HCT116 (cell line): ENCODE measurements around the gene FBXO46. TPM values are rescaled to one million over a fixed set of nuclear protein-coding genes. Genes with fewer than 3 reads are reported as not detected.

ENCODE experiments used
- ATAC-seq: fragments of 200-7000 bp; cut with Tn5 transposase; 2 replicates; pipeline ENCODE4 v1.9.1; 2020; ENCODE audit warnings: mild to moderate bottlenecking, moderate library complexity
- BruUV-seq: library from RNA; stranded (reverse); fragments of 400-500 nt; replicated peaks from 2 replicates; lab custom pipeline; 2021; lab: Mats Ljungman, UMichigan
- CTCF ChIA-PET: fragments of 300-600 bp; sonication (Branson Sonifier 250); formaldehyde crosslinking; loops from one replicate; lab custom pipeline; 2021; ENCODE audit warnings: antibody characterized with exemption; lab: Charles Lee
- POLR2A ChIA-PET: fragments of 300-600, 350-600 bp; sonication (Branson Sonifier 250); formaldehyde crosslinking; loops from one replicate; lab custom pipeline; 2021; ENCODE audit warnings: antibody characterized with exemption; lab: Charles Lee
- RAD21 ChIA-PET, 2 experiments: fragments of 300-600 bp; sonication (Branson Sonifier 250); formaldehyde crosslinking; loops; one replicate each; lab custom pipeline; 2023; ENCODE audit warnings: low total read pairs in 2 of 2; ENCODE audit not compliant: uncharacterized antibody in 2 of 2, unreplicated experiment in 2 of 2, low non-redundant PET in 1 of 2; lab: Charles Lee
- DNase-seq: peaks from one replicate; pipeline ENCODE4 v3.0.0-alpha.2; 2010; ENCODE audit warnings: low read depth, low spot score
- H2AFZ ChIP-seq: fragments of 200-600 bp; shearing (Covaris generic), sonication (generic); 2 replicates; pipeline ENCODE4 v1.6.1; 2017; ENCODE audit warnings: low read depth, mixed run types, mixed read lengths, antibody characterized with exemption, low read length; ENCODE audit not compliant: poor library complexity, severe bottlenecking
- H3K27ac ChIP-seq: 2 replicates; pipeline ENCODE4 v1.5.1; 2012; ENCODE audit warnings: low read depth, low read length
- H3K27me3 ChIP-seq: fragments of 200-600 bp; sonication (generic); 2 replicates; pipeline ENCODE4 v1.6.1; 2016; ENCODE audit warnings: mixed run types, low read length, mixed read lengths; ENCODE audit not compliant: insufficient read depth
- H3K36me3 ChIP-seq, 2 experiments: fragments of 200-500 bp in 1 of 2; fragments of 200-600 bp in 1 of 2; sonication (Bioruptor generic) in 1 of 2; sonication (generic) in 1 of 2; 2 replicates each; pipeline versions ENCODE4 v1.5.1 to v1.6.1; 2014 to 2016; ENCODE audit warnings: low read length in 2 of 2, inconsistent platforms in 1 of 2, mixed read lengths in 1 of 2, mixed run types in 1 of 2; ENCODE audit not compliant: insufficient read depth in 2 of 2, control insufficient read depth in 1 of 2
- H3K4me1 ChIP-seq, 2 experiments: fragments of 200-600 bp in 1 of 2; sonication (generic) in 1 of 2; 2 replicates each; pipeline versions ENCODE4 v1.5.1 to v1.6.1; 2012 to 2017; ENCODE audit warnings: low read length in 2 of 2, inconsistent platforms in 1 of 2, mild to moderate bottlenecking in 1 of 2, mixed read lengths in 1 of 2, mixed run types in 1 of 2, moderate library complexity in 1 of 2; ENCODE audit not compliant: insufficient read depth in 2 of 2, control insufficient read depth in 1 of 2
- H3K4me2 ChIP-seq: fragments of 200-600 bp; sonication (generic); 2 replicates; pipeline ENCODE4 v1.6.1; 2017; ENCODE audit warnings: mixed run types, low read length, mixed read lengths
- H3K4me3 ChIP-seq, 2 experiments: fragments of 200-600 bp in 1 of 2; sonication (generic) in 1 of 2; replicated peaks in 1 of 2; 2 replicates each; pipeline ENCODE4 v1.5.1; 2011 to 2016; ENCODE audit warnings: low read length in 2 of 2, control low read depth in 1 of 2, low read depth in 1 of 2, mild to moderate bottlenecking in 1 of 2, mixed read lengths in 1 of 2, mixed run types in 1 of 2
- H3K79me2 ChIP-seq: fragments of 200-600 bp; sonication (generic); 2 replicates; pipeline ENCODE4 v1.6.1; 2017; ENCODE audit warnings: mild to moderate bottlenecking, mixed run types, low read length, moderate library complexity, mixed read lengths; ENCODE audit not compliant: insufficient read depth
- H3K9ac ChIP-seq: fragments of 200-600 bp; sonication (generic); 2 replicates; pipeline ENCODE4 v1.6.1; 2016; ENCODE audit warnings: low read length, mixed read lengths
- H3K9me2 ChIP-seq: fragments of 200-600 bp; sonication (generic), shearing (Covaris generic); 2 replicates; pipeline ENCODE4 v1.6.1; 2017; ENCODE audit warnings: mixed run types, mild to moderate bottlenecking, moderate library complexity; ENCODE audit not compliant: insufficient read depth
- H3K9me3 ChIP-seq, 2 experiments: fragments of 200-500 bp in 1 of 2; fragments of 200-600 bp in 1 of 2; sonication (Bioruptor generic) in 1 of 2; sonication (generic) in 1 of 2; 2 replicates each; pipeline ENCODE4 v1.6.1; 2014 to 2017; ENCODE audit warnings: low read length in 2 of 2, mixed read lengths in 2 of 2, inconsistent platforms in 1 of 2, low read depth in 1 of 2, mild to moderate bottlenecking in 1 of 2, mixed run types in 1 of 2, moderate library complexity in 1 of 2; ENCODE audit not compliant: control insufficient read depth in 1 of 2, insufficient read depth in 1 of 2
- H4K20me1 ChIP-seq: fragments of 200-600 bp; sonication (generic), shearing (Covaris generic); 2 replicates; pipeline ENCODE4 v1.6.1; 2017; ENCODE audit warnings: mixed run types, mild to moderate bottlenecking, moderate library complexity; ENCODE audit not compliant: insufficient read depth
- CBX3 ChIP-seq: IDR thresholded peaks from 2 replicates; pipeline ENCODE4 v1.6.1; 2012; ENCODE audit warnings: low read depth
- CEBPB ChIP-seq: IDR thresholded peaks from 2 replicates; pipeline ENCODE4 v1.6.1; 2012; ENCODE audit warnings: low read depth
- POLR2A ChIP-seq: IDR thresholded peaks from 2 replicates; pipeline ENCODE4 v1.7.0; 2011; ENCODE audit warnings: borderline replicate concordance; ENCODE audit not compliant: insufficient read depth, insufficient read length; ENCODE audit errors: extremely low read depth
- POLR2AphosphoS5 ChIP-seq: IDR thresholded peaks from 2 replicates; pipeline ENCODE4 v1.6.1; 2011; ENCODE audit warnings: mild to moderate bottlenecking, low read depth, low read length, moderate library complexity
- ZBTB33 ChIP-seq: IDR thresholded peaks from 2 replicates; pipeline ENCODE4 v1.6.1; 2011; ENCODE audit warnings: mild to moderate bottlenecking, low read length, moderate library complexity; ENCODE audit not compliant: insufficient replicate concordance; ENCODE audit errors: extremely low read depth
- ZFX ChIP-seq: fragments of 450-650 bp; IDR thresholded peaks from 2 replicates; pipeline ENCODE4 v1.6.1; 2017
- ZNF274 ChIP-seq: fragments of 200-500 bp; sonication (Bioruptor generic); IDR thresholded peaks from 2 replicates; pipeline ENCODE4 v1.6.1; 2014; ENCODE audit warnings: mild to moderate bottlenecking, low read depth, low read length, inconsistent platforms
- intact Hi-C: fragments of 100-400 bp; cut with micrococcal nuclease; formaldehyde crosslinking; loops from 2 replicates; pipeline ENCODE4 v1.10.0; 2022
- total RNA-seq: library from RNA; stranded (reverse); gene quantifications from one replicate; pipeline ENCODE4 v1.2.1, GENCODE V29; 2021; ENCODE audit not compliant: unreplicated experiment
- TF ChIP-seq, protein P1 (sequence below), 3 experiments: fragments of 200-600 bp in 1 of 3; sonication (generic) in 1 of 3; IDR thresholded peaks in 2 of 3; conservative IDR thresholded peaks in 1 of 3; 2 replicates each; pipeline ENCODE4 v1.5.1; 2012 to 2017; ENCODE audit warnings: low read depth in 2 of 3, low read length in 2 of 3, antibody characterized with exemption in 1 of 3, borderline replicate concordance in 1 of 3, control low read depth in 1 of 3, mild to moderate bottlenecking in 1 of 3, mixed read lengths in 1 of 3, mixed run types in 1 of 3, moderate library complexity in 1 of 3; ENCODE audit not compliant: insufficient read depth in 1 of 3

Gene FBXO46
- total RNA-seq, 1 experiment from 2014 or later: 31.7 TPM

DNA sequence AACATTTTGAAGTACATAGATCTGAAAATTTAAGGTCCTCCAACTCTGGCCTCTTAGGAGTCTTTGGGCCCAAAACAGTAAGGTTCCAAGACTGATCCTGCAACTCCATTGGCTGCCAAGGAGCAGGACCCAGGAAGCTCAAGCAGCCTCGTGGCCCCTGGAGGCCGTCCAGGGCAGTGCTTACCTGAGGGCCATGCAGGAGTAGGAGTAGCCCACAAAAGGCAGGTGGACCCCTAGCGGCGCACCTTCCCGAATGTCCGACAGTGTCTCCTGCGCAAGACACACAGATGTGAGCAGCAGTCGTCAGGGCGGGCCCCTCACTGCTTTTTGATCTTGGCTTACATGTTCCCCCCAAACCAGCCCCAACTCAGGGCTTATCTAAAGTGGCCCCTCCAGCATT, 44.1 kb upstream of the FBXO46 start:
- intact Hi-C loops: loop anchor here (10.0 kb wide), 1 partner anchor 680 kb away; the partner anchor contains the start of gene PPP1R37
- Histone ChIP-seq H3K27me3 (no peaks in the 10 kb centered on the region), H3K27ac (no peak overlapping the region), H3K79me2 (no peaks in the 10 kb centered on the region), H3K9me2 (no peaks in the 10 kb centered on the region), H3K9ac (no peak overlapping the region), H3K9me3 (no peaks in the 10 kb centered on the region), H4K20me1 (no peaks in the 10 kb centered on the region), H3K4me1 (peaks cover 14 to 31% of the 10 kb centered on the region in 2 experiments), H3K4me3 (no peak overlapping the region), H3K4me2 (no peak overlapping the region), H2AFZ (no peak overlapping the region), H3K36me3 (peaks cover 0 to 10% of the 10 kb centered on the region in 2 experiments; a peak in 3 of 4 replicates)
- BruUV-seq: no TSS peak
- TF ChIP-seq CBX3 (no peak), POLR2AphosphoS5 (no peak), ZFX (no peak), ZBTB33 (no peak), POLR2A (no peak), ZNF274 (no peak), CEBPB (no peak)
- TF ChIP-seq, protein P1, sequence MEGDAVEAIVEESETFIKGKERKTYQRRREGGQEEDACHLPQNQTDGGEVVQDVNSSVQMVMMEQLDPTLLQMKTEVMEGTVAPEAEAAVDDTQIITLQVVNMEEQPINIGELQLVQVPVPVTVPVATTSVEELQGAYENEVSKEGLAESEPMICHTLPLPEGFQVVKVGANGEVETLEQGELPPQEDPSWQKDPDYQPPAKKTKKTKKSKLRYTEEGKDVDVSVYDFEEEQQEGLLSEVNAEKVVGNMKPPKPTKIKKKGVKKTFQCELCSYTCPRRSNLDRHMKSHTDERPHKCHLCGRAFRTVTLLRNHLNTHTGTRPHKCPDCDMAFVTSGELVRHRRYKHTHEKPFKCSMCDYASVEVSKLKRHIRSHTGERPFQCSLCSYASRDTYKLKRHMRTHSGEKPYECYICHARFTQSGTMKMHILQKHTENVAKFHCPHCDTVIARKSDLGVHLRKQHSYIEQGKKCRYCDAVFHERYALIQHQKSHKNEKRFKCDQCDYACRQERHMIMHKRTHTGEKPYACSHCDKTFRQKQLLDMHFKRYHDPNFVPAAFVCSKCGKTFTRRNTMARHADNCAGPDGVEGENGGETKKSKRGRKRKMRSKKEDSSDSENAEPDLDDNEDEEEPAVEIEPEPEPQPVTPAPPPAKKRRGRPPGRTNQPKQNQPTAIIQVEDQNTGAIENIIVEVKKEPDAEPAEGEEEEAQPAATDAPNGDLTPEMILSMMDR (IDR thresholded peaks at IDR 0.05 in 2 of 3, conservative IDR thresholded peaks at IDR 0.05 in 1 of 3; ENCODE audit: borderline replicate concordance in 1 of 3, insufficient read depth in 1 of 3, low read depth in 2 of 3, low read length in 2 of 3): peak in 2 of 3 experiments; percentile 33 to 42; a peak in 2 of 6 replicates
- ATAC-seq (no peak), DNase-seq (no peak)
- ChIA-PET POLR2A (interaction anchor here (1.1 kb wide), 1 partner anchor 8 kb away, joined by 4 read pairs; the partner anchor contains the start of gene DMPK), CTCF (interaction anchor here (0.7 kb wide), 1 partner anchor 18 kb away, joined by 3 read pairs; no protein-coding TSS in a partner anchor), RAD21 (no interaction called here)
